CD4-positive, alpha-beta T cell treated with Interferon gamma for 1 hour (primary cell): ENCODE data around the gene CFAP92.

Experiments
- DNase-seq: peaks from one replicate; pipeline ENCODE4 v3.0.0-alpha.2; 2020

CFAP92 gene

GRCh38 chr3:128975276-128975675, 18.6 kb downstream of the CFAP92 start:
- no peak for DNase-seq

- DNase-seq, result no peak
Observed at GRCh38 chr3:128973988-128974564, 19.8 kb downstream of the CFAP92 start.

GRCh38 chr3:128971421-128972100, 22.3 kb downstream of the CFAP92 start:
- DNase-seq, result no peak

- DNase-seq, result no peak
Observed at GRCh38 chr3:128970740-128971047, 23.2 kb downstream of the CFAP92 start.

- peak; percentile 54 for DNase-seq
Observed at GRCh38 chr3:128969993-128970739, 23.7 kb downstream of the CFAP92 start.

- DNase-seq, result no peak
Observed at GRCh38 chr3:128967748-128968355, 26.0 kb downstream of the CFAP92 start.

GRCh38 chr3:128965818-128966217, 28.1 kb downstream of the CFAP92 start:
- no peak for DNase-seq

GRCh38 chr3:128965280-128965679, 28.6 kb downstream of the CFAP92 start:
- no peak for DNase-seq

DNA sequence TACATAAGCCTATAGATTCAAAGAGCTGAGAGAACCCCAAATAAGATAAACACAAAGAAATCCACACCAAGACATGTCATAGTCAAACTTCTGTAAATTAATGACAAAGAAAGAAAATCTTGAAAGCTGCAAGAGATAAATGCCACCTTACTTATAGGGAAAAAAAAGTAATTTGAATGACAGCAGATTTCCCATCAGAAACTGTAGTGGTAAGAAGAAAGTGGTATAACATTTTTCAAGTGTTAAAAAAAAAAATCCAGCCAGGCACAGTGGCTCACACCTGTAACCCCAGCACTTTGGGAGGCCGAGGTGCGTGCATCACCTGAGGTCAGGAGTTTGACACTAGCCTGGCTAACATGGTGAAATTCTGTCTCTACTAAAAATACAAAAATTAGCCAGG, 37.4 kb downstream of the CFAP92 start:
- DNase-seq, result no peak

- no peak for DNase-seq
Observed at GRCh38 chr3:128950223-128950938, 43.5 kb downstream of the CFAP92 start.

GRCh38 chr3:128949158-128949557, 44.7 kb downstream of the CFAP92 start:
- no peak for DNase-seq

- no peak for DNase-seq
Observed at GRCh38 chr3:128946411-128946810, 47.5 kb downstream of the CFAP92 start.

GRCh38 chr3:128945878-128946175, 48.0 kb downstream of the CFAP92 start:
- DNase-seq, result no peak

GRCh38 chr3:128945041-128945877, 48.6 kb downstream of the CFAP92 start:
- no peak for DNase-seq

DNA sequence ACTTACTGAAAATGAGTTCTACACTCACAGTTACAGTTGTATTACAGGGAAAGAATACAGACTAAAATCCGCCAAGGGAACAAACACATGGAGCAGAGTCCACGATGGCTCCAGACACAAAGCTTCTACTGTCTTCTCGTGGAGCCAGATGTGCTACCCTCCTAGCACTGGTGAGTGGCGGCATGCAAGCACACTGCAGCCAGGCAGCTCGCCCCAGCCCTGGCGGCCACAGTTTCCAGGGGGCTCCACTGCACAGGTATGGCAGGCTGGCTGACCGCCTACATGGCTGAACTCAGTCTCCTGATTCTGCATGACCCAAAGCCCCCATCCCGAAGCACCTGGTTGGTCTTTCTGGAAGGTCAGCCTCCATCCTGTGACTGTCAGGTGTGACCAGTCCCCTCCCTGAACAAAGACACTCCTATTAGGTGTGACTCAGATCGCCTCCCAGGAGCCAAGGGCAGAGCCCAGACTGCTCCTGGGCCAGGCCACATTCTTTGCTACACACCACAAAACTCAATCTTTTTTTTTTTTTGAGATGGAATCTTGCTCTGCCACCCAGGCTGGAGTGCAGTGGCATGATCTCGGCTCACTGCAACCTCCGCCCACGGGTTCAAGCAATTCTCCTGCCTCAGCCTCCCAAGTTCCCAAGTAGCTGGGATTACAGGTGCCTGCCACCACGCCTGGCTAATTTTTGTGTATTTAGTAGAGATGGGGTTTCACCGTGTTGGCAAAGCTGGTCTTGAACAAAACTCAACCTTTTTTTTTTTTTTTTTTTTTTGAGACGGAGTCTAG, 51.5 kb downstream of the CFAP92 start:
- no peak for DNase-seq

GRCh38 chr3:128940252-128940651, 53.6 kb downstream of the CFAP92 start:
- DNase-seq, result no peak

GRCh38 chr3:128936341-128936740, 57.5 kb downstream of the CFAP92 start:
- no peak for DNase-seq

DNA sequence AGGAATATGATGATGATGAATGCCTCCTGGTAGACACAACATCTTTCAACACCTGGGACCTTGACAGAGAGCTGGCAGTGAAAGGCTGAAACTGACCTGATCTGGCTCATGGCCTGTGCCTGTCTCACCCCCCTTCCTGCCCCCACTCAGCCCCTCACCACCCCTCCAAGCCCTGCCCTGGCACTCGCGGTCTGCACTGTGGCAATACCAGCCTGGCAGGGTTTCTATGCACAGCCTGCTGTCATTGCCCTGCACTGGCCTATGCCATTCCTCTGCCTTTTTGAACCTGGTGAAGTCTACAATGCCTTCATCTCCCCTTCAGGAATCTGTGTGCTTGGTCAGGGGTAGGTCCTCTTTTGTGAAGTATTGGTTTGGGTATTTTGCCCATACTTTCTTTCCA, 58.0 kb downstream of the CFAP92 start:
- DNase-seq, result no peak

- DNase-seq, result no peak
Observed at GRCh38 chr3:128933922-128934253, 60.0 kb downstream of the CFAP92 start.

- no peak for DNase-seq
Observed at GRCh38 chr3:128933213-128933921, 60.5 kb downstream of the CFAP92 start.

DNA sequence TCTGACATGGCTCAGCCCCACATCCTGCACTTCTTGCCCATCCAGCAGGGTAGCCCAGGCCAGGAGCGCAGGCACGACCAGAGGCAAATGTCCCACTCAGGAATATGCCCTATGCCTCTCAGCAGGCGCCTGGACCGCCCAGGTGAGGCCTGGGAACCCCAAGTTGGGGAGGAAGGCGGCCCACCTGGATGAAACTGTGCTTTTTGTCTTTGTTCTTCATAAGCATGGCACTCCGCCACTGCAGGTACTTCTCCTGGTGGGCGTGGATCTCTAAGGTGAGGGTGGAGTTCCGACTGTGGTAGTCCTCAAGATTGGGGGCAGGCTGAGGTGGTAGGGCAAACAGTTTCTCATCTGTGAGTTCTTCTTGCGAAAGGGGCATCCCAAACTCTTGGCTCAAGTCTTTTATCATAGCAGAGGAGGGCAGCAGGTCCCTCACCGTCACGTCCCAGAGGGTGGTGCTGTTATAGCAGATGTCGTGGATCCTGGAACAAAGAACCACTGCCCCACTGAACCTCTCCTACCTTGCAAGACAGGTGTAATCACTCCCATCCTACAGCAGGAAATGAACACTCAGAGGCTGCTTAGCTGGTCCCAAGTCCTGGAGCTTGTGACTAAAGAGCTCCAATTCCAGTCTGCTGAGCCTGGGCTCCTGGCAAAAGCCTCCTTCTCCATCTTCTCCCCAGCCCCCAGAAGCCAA, 61.2 kb downstream of the CFAP92 start:
- DNase-seq, result no peak
